ENCODE results near the gene C4BPA.
A peak's percentile ranks its signal among the peaks of the same experiment; 100 is the strongest.

C4BPA gene

DNA sequence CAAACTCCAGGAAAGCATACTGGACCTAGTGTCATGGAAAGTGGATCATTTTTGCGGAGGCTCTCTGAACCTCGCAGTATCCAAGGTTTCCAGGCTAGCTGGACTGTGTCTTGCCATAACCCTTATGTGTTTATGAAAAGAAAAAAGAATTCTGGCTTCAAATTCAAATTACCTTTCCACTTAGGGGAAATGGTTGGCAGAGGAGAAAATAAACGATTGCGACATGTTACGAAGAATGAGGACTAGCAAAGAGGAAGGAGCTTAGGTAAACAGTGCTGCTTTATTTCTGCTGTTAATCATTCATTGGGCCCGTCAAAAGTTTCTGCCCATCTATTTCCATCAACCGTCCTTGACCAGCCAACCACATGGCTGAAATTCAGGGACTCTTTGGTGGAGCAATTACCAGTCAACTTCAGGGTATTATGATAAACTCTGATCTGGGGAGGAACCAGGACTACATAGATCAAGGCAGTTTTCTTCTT, at the start of gene C4BPA:
Gene C4BPA, plus strand, starts transcription at position 342 of the 482 bp plus-strand sequence. CDS start 8,793 bp downstream, outside the sequence.
- no peak for DNase-seq

DNA sequence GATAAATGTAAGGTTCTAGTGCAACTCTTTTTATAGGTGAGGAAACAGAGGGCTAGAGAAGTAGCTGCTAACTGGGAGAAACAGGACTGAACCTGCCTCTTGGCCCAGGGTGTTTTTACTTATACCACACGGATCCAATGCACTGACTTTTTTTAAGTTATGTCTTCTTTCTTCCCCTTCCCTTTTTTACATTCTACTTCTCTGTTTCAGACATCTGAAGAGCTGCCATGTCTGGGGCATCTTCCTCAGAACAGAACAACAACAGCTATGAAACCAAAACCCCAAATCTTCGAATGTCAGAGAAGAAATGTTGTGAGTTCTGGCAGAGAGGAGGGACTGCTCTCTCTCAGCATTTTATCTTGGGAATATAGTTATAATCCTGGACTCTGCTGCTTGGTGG, 49.5 kb upstream of the C4BPA start:
- DNase-seq, result no peak

GRCh38 chr1:207055386-207056001, 48.5 kb upstream of the C4BPA start:
- no peak for DNase-seq

DNA sequence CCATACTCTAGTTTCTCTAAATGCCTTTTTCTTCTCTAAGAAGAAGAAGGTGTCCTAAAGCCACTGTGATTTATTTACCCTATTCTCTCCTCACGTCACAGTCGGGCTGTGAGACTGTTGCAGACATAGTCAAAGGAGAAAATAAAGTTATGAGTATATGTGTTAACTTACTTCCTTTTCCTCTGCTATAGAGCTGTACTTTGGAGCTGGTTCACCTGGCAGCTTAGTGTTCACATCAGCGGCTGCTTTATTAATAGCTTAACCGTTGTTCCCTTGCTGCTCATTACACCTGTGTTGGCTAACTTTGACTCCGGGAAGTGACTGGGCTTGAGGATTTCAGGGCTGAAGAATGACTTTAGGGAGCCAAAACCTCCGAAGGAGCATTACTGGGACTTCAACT, 47.4 kb upstream of the C4BPA start:
- DNase-seq, result no peak

DNA sequence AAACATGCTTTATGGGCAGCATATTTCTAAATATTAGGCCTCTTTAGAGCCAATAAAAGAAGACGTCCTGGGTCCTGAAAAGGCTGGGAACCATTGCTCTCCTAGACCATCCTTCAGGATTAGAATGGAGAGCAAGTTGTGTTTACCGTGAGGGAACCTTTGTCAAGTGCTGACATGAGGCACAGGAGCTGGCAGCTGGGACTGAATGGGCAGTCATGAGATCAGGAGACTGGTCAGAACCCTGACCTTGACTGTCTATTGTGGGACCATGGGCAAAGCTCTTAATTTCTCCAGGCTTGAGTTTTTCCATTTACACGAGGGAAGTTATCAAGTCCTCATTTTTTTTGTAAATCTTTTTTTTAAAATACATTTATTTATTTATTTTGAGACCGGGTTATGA, 45.8 kb upstream of the C4BPA start:
- no peak for DNase-seq

DNA sequence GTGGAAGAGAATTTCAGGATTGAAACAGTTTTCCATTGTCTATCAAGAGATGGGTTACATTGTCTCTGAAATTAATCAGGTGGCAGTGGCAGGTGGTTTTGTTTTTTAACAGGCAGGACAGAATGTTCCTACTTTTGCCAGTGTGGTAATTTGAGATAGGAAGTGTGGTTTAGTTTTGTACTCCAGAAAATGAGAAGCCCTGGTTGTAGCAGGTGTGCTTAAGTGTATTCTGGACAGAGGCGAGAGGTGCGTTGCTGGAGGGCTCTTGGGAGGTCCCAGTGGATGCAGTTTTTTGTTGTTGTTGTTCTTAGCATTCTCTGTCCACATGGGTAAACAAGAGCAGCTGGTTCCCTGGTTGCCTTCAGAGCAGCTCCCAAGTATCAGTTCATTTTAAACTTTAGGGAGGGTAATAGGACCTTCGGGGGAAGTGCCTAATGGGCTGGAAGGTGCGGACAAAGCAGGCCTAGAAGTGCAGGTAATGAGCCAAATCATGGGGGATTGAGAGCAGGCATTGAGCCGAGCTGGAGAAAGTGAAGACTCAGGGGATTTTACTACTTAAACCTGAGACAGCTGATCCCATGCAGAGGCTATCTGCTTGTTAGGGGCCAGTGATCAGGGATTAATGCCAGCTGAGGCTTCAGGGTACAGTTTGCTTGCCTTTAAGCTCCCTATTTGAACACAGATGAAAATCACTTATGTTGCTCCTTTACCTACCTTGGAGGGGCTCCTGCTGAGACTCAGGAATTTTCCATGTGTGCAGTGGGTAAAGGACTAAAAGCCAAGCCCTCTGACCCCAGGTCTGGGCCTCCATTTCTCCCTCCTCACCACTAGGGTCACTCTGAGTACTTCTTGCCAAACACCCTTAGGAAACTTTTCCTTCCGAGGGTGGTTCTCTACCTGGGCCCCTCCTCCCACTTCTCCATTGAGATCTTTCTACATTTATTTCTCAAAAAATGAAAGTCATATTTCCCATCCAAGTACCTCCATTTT, 44.9 kb upstream of the C4BPA start:
- DNase-seq, result peak; percentile 16

DNA sequence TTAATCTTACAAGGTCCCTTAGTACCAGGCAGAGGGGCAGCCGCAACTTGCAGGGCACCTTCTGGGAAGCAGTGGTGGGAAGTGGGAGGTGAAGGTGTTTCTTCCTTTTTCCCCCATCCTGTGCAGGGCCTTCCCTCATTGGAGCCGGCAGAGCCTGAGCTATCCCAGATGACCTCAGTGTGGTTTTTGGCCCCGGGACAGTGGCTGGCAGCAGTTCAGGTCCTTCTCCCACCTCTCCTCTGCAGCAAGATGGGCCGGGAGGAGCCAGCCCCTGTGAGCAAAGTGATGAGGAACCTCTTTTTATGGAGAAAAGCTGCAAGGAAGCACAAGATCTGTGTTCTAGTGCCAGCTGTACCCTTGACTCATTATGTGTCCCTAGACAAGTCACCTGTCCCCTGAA, 44.2 kb upstream of the C4BPA start:
- no peak for DNase-seq

- no peak for DNase-seq
These were observed 43.4 kb upstream of the C4BPA start for GRCh38 chr1:207060596-207060995.

- DNase-seq, result no peak
These were observed 42.0 kb upstream of the C4BPA start for GRCh38 chr1:207062058-207062457.

DNA sequence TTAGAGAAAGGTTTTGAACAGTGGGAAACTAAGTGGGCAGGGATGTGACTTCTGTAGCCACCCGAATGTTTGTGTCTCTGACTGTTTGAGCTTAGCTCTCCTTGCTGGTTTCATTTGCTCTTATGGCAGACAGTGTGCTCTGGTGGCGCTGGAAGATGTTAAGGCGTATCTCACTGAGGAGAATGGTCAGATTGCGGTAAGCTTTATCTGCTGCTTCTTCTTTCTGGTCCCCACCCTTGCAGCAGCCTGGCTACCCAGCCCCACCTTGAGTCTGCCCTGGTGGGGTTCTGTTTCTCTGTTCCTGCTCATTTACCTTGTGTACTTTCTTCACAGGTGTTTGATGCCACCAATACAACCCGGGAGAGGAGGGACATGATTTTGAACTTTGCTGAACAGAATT, 41.0 kb upstream of the C4BPA start:
- no peak for DNase-seq

GRCh38 chr1:207064561-207064960, 39.5 kb upstream of the C4BPA start:
- DNase-seq, result no peak

DNA sequence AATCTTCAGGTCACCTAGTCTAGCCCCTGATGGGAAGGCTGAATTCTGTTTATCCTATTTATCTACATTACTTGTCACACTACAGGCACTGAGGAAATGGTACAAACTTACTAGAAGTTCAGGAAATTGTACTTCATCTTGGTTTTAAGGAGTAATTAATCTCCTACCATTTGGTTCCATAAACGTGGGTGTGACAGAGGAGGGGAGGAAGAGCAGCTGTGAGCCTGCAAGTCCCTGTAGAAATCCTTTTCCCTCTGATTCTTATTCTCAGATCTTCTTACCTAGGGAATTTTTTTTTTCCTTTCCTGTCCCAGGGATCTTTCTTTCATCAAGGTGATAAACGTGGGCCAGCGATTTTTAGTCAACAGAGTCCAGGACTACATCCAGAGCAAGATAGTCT, 36.8 kb upstream of the C4BPA start:
- DNase-seq, result no peak

DNA sequence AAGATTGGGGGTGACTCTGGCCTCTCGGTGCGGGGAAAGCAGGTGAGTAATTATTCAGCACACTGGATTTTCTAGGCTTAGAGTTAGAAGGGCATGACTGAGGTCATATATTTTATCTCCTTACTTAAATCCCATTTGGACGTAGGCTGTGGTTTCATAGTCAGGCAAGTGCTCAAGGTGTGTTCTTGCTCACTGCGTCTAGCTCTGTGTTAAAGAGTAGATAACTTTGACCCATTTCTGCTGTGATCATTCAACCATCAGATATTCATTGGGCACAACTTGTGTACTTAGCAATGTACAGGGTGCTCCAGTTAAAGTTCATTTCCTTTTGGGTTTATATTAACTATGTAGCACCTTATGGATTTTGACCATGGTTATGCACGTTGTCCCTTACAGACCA, 36.4 kb upstream of the C4BPA start:
- DNase-seq, result no peak

- no peak for DNase-seq
These were observed 35.0 kb upstream of the C4BPA start for GRCh38 chr1:207069061-207069460.

GRCh38 chr1:207069858-207070506, 34.1 kb upstream of the C4BPA start:
- DNase-seq, result no peak

GRCh38 chr1:207070811-207071210, 33.2 kb upstream of the C4BPA start:
- DNase-seq, result no peak

DNA sequence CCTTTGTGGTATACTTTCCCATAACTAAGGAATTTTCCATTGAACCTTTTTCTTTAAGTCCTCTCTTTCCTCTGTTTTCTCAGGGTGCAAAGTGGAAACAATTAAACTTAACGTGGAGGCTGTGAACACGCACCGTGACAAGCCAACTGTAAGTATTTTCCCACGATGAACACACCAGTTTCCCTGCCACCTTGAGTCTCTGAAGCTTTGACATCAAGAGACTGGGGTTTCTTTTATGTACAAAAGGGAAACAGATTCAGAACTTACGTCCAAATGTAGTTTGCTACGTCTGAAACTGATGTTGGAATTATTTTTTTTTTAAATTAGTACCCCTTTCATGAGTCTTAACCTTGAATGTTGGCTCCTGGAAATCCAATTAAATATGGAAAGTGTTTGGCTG, 32.6 kb upstream of the C4BPA start:
- DNase-seq, result no peak

DNA sequence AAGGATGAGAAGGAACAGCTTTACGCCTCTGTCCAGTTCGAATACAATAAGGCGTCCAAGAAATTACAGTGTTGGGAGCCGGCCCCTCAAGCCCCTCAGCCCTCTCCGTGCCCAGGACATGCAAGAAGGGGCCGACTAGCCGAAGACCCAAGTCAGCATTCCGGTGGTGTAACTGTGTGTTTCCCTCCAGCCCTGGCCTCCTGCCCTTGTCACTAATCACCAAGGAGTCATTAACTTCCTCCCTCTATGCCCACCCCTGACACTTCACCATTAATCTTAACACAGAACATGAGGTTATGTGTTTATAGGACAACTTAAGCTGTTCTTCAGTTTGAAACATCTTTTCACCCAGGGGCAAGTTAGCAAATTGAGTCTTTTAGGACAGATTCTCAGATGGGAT, 31.8 kb upstream of the C4BPA start:
- DNase-seq, result no peak

GRCh38 chr1:207073906-207074820, 29.9 kb upstream of the C4BPA start:
- DNase-seq, result no peak

DNA sequence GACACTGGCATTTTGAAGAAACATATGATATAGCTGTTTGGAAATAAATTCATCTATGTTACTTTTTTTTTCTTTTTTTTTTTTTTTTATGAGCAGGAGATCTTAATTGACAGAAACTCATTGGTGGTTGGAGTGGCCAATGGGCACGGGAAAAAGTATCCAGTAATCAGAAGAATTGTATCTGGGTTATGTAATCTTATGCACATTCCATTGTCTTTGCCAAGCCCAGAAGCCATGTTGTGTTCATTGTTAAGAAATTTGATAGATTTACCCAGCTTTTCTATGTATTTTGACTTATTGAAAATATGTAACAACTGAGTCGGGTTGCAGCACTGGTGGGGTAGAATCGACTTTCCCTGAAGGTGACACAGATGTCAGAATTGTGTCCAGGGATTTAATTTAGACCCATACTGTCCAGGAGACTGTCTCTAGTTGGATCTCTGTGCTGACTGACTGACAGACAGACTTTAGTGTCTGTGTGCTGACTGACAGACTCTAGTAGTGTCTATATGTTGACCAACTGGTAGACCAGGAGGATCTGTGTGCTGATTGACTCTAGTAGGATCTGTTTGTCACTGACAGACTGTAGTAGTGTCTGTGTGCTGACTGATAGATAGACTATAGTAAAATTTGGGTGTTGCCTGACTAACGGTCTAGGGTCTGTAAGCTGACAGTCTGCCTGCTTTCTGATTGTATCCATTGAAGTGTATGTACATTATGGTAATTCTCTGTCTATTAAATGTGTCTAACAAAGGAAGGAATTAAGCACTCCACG, 27.7 kb upstream of the C4BPA start:
- no peak for DNase-seq

DNA sequence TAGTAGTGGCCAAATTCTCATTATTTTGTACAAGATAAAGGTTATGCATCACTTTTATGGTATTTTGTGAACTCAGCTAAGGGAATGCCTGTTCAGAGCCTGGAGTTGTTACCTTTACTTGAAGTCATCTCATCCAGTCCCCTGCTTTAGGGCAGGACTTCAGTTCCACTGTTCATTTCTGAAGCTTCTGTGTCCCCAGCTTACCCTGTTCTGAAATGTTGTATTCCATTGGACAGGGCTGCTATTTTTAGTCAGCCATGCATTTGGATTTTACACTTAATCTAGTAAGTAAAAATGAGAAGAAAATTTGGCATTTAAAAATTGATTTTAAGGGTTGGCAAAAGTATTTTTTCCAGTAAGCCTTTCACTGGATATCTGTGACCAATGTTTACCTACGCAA, 27.0 kb upstream of the C4BPA start:
- DNase-seq, result no peak

Data from retina (tissue), 1 donor.